ENCODE data around the gene L3MBTL3. TPM values are rescaled to one million over a fixed set of nuclear protein-coding genes. Genes with fewer than 3 reads are reported as not detected.

The L3MBTL3 gene
- total RNA-seq (15.1 TPM), polyA plus RNA-seq (5.9 TPM)

DNA sequence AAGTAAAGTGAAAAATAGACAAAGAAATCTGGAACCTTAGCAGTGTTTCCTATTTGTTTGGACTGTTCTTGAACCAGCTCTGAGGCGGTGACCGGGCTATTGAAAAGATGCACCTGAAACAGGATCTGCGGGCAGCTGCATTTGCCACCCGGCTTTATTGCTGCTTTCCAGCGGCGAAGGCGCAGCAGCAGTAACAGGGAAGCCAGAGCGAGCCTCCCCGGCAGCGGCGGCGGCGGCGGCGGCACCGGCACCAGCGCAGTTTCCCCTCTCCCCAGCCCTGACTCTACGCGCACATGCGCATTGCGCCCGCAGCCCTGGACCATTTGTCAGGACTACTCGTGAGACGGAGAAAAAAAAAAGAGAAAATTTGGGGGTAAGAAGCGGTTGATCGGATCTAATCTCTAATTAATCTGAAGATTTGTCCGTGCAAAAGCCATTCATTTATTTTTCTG lies at the start of gene L3MBTL3:
L3MBTL3 (plus strand) TSS at position 290 of the 452 bp plus-strand sequence. CDS start 24,119 bp downstream, outside the sequence.
- peak; percentile 77 for DNase-seq (ENCODE audit: extremely low spot score)
- under 1% methylated on average over 27 of the region's 27 CpGs for whole genome bisulfite sequencing
- Histone ChIP-seq H3K36me3 (ENCODE audit: insufficient read depth) (peaks cover 2% of the 10 kb centered on the region), H3K4me3 (ENCODE audit: low read depth, low read length) (peak within 1 kb of the TSS; percentile 99), H3K27ac (ENCODE audit: low read depth) (peak within 1 kb of the TSS; percentile 89), H3K4me1 (ENCODE audit: insufficient read depth) (no peaks in the 10 kb centered on the region)

- Histone ChIP-seq H3K4me3 (ENCODE audit: low read depth, low read length) (no peak overlapping the region), H3K27ac (ENCODE audit: low read depth) (no peak overlapping the region), H3K36me3 (ENCODE audit: insufficient read depth) (no peaks in the 10 kb centered on the region), H3K4me1 (ENCODE audit: insufficient read depth) (no peaks in the 10 kb centered on the region)
- WGBS: 73% methylated on average over 2 of the region's 2 CpGs
- no peak for DNase-seq (ENCODE audit: extremely low spot score)
Observed at GRCh38 chr6:129969064-129969463, 49.3 kb upstream of the L3MBTL3 start.

DNA sequence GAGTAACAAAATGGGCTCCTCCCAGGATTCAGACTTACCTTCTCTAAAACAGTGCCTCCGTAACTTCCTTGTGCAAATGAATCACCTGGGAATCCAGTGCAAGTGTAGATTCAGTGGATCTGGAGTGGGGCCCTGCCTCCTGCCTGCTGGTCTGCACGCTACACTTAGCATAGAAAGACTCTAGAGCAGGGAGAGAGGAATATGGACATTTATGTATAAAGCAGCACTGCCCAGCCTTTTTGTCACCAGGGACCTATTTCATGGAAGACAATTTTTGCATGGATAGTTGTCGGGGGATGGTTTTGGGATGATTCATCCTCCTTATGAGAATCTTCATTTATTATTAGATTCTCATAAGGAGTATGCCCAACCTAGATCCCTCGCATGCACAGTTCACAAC lies 42.3 kb upstream of the L3MBTL3 start:
- no peaks in the 10 kb centered on the region for H3K4me1 ChIP-seq (ENCODE audit: insufficient read depth)

GRCh38 chr6:129978148-129978916 lies 40.0 kb upstream of the L3MBTL3 start:
- no peaks in the 10 kb centered on the region for H3K4me1 ChIP-seq (ENCODE audit: insufficient read depth)
- H3K4me3 ChIP-seq (ENCODE audit: low read depth, low read length): no peak overlapping the region
- no peak overlapping the region for H3K27ac ChIP-seq (ENCODE audit: low read depth)
- 91% methylated on average over 6 of the region's 6 CpGs for WGBS
- no peaks in the 10 kb centered on the region for H3K36me3 ChIP-seq (ENCODE audit: insufficient read depth)
- no peak for DNase-seq (ENCODE audit: extremely low spot score)

More for the DNA sequence above, 42.3 kb upstream of the L3MBTL3 start:
- 94% methylated on average over 4 of the region's 4 CpGs for WGBS
- DNase-seq (ENCODE audit: extremely low spot score): no peak
- Histone ChIP-seq H3K36me3 (ENCODE audit: insufficient read depth) (no peaks in the 10 kb centered on the region), H3K27ac (ENCODE audit: low read depth) (no peak overlapping the region), H3K4me3 (ENCODE audit: low read depth, low read length) (no peak overlapping the region)

- 45% methylated on average over 1 of the region's 1 CpG for WGBS
- Histone ChIP-seq H3K36me3 (ENCODE audit: insufficient read depth) (no peaks in the 10 kb centered on the region), H3K4me1 (ENCODE audit: insufficient read depth) (no peaks in the 10 kb centered on the region), H3K27ac (ENCODE audit: low read depth) (no peak overlapping the region), H3K4me3 (ENCODE audit: low read depth, low read length) (no peak overlapping the region)
- DNase-seq (ENCODE audit: extremely low spot score): no peak
Observed at GRCh38 chr6:129980821-129981220, 37.6 kb upstream of the L3MBTL3 start.

DNA sequence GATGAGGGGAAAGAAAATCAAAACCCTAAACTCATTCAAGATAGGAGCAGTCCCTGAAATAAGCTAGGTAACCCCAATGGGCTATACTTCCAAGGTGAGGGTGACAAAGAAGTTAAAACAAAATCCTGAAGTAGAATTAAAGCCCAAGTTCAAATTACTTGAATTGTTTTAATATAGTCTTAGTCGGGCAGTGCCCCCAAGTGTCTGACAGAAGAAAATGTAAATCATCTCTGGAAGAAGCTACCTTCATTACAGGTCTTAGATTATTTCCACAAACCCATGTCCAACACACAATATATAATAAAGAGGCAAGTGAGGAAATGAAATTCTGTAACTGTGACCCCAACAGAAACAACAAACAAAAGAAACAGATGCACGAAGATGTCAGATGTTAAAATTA lies 36.8 kb upstream of the L3MBTL3 start:
- H3K4me1 ChIP-seq (ENCODE audit: insufficient read depth): no peaks in the 10 kb centered on the region
- no peak overlapping the region for H3K4me3 ChIP-seq (ENCODE audit: low read depth, low read length)
- 58% methylated on average over 2 of the region's 2 CpGs for WGBS

DNA sequence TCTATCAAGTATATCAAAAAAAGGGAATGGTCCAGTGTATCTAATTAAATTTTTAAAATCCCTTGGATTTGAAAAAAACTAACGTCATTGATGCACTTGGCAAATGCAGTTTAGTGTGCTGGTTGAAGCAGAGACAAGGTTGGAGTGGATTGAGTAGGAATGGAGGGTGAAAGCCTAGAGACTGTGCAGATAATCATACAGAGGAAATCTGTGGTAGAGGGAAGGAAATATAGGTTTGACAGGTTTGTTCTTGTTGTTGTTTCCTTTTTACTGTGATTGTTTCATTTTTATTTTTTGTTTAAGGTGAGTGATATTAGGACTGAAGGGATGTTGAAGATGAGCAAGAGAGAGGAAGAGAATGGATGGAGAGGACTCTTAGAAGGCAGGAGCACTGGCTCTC lies 29.0 kb upstream of the L3MBTL3 start:
- WGBS: 68% methylated on average over 1 of the region's 1 CpG
- H3K4me3 ChIP-seq (ENCODE audit: low read depth, low read length): no peak overlapping the region
- no peak overlapping the region for H3K27ac ChIP-seq (ENCODE audit: low read depth)
- no peak for DNase-seq (ENCODE audit: extremely low spot score)
- H3K36me3 ChIP-seq (ENCODE audit: insufficient read depth): no peaks in the 10 kb centered on the region
- H3K4me1 ChIP-seq (ENCODE audit: insufficient read depth): no peaks in the 10 kb centered on the region

More for the DNA sequence above, 36.8 kb upstream of the L3MBTL3 start:
- no peak for DNase-seq (ENCODE audit: extremely low spot score)
- H3K36me3 ChIP-seq (ENCODE audit: insufficient read depth): no peaks in the 10 kb centered on the region
- H3K27ac ChIP-seq (ENCODE audit: low read depth): no peak overlapping the region

GRCh38 chr6:129992881-129993280 lies 25.5 kb upstream of the L3MBTL3 start:
- no peaks in the 10 kb centered on the region for H3K36me3 ChIP-seq (ENCODE audit: insufficient read depth)
- no peaks in the 10 kb centered on the region for H3K4me1 ChIP-seq (ENCODE audit: insufficient read depth)
- H3K27ac ChIP-seq (ENCODE audit: low read depth): no peak overlapping the region
- H3K4me3 ChIP-seq (ENCODE audit: low read depth, low read length): no peak overlapping the region
- no peak for DNase-seq (ENCODE audit: extremely low spot score)
- WGBS: 74% methylated on average over 3 of the region's 3 CpGs

- DNase-seq (ENCODE audit: extremely low spot score): no peak
- Histone ChIP-seq H3K27ac (ENCODE audit: low read depth) (no peak overlapping the region), H3K4me3 (ENCODE audit: low read depth, low read length) (no peak overlapping the region), H3K36me3 (ENCODE audit: insufficient read depth) (no peaks in the 10 kb centered on the region), H3K4me1 (ENCODE audit: insufficient read depth) (no peaks in the 10 kb centered on the region)
- 97% methylated on average over 4 of the region's 4 CpGs for WGBS
Observed at GRCh38 chr6:129994410-129994809, 24.0 kb upstream of the L3MBTL3 start.

GRCh38 chr6:129996387-129996786 lies 22.0 kb upstream of the L3MBTL3 start:
- 74% methylated on average over 6 of the region's 6 CpGs for WGBS
- Histone ChIP-seq H3K36me3 (ENCODE audit: insufficient read depth) (no peaks in the 10 kb centered on the region), H3K4me3 (ENCODE audit: low read depth, low read length) (no peak overlapping the region)

DNA sequence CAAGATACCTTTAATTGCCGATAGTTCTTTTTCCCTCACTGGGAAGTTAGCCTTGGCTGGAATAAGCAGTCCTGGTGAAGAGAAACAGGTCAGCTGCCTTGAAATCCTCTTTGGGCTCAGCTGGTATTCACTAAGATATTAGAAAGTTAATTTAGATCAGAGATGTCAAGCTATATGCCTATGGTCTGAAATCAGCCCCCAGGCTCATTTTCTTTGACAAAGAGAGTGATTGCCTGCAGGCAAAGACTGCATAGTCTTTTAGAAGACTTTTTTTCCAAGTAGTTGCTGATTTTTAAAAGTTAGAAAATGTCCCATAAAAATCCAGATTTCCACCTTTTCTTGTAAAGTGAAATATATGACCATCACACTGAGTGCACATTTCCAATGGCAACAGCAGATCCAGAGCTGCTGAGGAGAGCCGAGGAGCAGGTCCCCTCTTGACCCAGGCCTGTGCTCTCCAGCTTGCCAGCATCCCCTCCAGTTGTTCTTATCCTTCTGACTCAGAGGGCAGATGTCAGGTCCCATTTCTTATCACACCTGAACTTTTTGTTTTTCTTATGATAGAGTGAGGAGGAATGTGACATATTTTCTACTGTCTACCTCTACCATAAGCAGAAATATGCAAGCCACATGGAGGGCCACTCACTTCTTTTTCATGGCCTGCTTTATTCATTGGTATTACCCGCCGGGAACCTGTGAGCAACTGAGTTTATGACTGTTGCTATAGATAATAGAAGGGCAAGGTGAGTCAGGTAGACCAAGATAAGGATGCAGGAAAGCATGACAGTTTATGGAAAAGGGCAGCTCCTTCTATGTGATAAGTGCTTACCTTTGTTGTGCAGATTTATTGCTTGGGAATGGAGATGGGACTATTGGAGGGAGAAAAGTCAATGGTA lies 17.6 kb upstream of the L3MBTL3 start:
- H3K36me3 ChIP-seq (ENCODE audit: insufficient read depth): no peaks in the 10 kb centered on the region
- 63% methylated on average over 4 of the region's 4 CpGs for WGBS
- no peak overlapping the region for H3K27ac ChIP-seq (ENCODE audit: low read depth)
- no peak overlapping the region for H3K4me3 ChIP-seq (ENCODE audit: low read depth, low read length)
- H3K4me1 ChIP-seq (ENCODE audit: insufficient read depth): no peaks in the 10 kb centered on the region
- no peak for DNase-seq (ENCODE audit: extremely low spot score)

More at GRCh38 chr6:129996387-129996786, 22.0 kb upstream of the L3MBTL3 start:
- H3K27ac ChIP-seq (ENCODE audit: low read depth): no peak overlapping the region
- H3K4me1 ChIP-seq (ENCODE audit: insufficient read depth): no peaks in the 10 kb centered on the region
- DNase-seq (ENCODE audit: extremely low spot score): no peak

DNA sequence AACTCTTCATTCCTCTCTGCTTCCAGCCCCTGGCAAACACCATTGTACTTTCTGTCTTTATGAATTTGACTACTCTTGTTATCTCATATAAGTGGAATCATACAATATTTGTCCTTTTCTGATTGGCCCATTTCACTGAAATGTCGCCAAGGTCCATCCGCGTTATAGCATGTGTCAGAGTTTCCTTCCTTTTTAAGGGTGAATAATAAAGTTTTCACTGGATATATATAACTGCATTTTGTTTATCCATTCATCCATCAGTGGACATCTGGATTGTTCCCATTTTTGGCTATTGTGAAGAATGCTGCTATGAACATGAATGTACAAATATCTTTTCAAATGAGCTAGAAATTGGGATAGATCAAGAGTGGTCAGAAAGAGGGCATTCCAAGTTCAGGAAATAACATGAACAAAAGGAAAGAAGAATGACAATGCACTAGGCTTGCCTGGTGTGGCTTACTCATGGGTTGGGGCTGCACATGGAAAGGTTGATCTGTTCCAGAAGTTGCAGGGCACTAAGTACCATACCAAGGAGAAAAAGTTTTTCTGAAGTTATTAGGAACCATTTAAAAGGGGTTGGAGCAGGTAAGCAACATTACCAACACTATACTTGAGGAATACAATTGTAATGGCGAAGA lies 10.0 kb upstream of the L3MBTL3 start:
- no peak for DNase-seq (ENCODE audit: extremely low spot score)
- WGBS: 75% methylated on average over 4 of the region's 4 CpGs
- no peak overlapping the region for H3K27ac ChIP-seq (ENCODE audit: low read depth)
- H3K4me1 ChIP-seq (ENCODE audit: insufficient read depth): no peaks in the 10 kb centered on the region
- H3K4me3 ChIP-seq (ENCODE audit: low read depth, low read length): no peak overlapping the region
- H3K36me3 ChIP-seq (ENCODE audit: insufficient read depth): no peaks in the 10 kb centered on the region

DNA sequence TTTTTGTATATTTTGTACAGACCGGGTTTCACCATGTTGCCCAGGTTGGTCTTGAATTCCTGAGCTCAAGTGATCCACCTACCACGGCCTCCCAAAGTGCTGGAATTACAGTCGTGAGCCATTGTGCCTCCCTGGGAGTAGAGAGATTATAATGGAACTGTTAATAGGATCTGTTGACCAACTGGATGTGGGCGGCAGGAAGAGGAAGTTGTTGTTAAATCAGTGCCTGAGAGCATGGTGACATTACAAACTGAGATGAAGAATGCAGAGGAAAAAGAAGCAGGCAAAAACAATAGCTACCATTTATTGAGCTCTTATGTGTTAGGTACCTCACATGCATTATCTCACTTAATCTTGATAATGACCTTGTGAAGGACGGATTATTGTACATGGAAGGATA lies 9.2 kb upstream of the L3MBTL3 start:
- DNase-seq (ENCODE audit: extremely low spot score): no peak
- Histone ChIP-seq H3K36me3 (ENCODE audit: insufficient read depth) (no peaks in the 10 kb centered on the region), H3K4me3 (ENCODE audit: low read depth, low read length) (no peak overlapping the region), H3K4me1 (ENCODE audit: insufficient read depth) (no peaks in the 10 kb centered on the region), H3K27ac (ENCODE audit: low read depth) (no peak overlapping the region)
- WGBS: 80% methylated on average over 5 of the region's 5 CpGs

Data from urinary bladder (tissue), 4 donors.